HepG2 (cell line): ENCODE data around the gene NUDT13. TPM values are rescaled to one million over a fixed set of nuclear protein-coding genes. Genes with fewer than 3 reads are reported as not detected.
A peak's percentile ranks its signal among the peaks of the same experiment; 100 is the strongest.

Experiments
- ATAC-seq: fragments of 200-7000 bp; cut with Tn5 transposase; 3 replicates; pipeline ENCODE4 v1.9.1; 2020; ENCODE audit warnings: mild to moderate bottlenecking, moderate library complexity
- BruUV-seq: library from RNA; stranded (reverse); fragments of 400-500 nt; replicated peaks from 2 replicates; lab custom pipeline; 2021; lab: Mats Ljungman, UMichigan
- CTCF ChIA-PET: fragments of 300-600 bp; formaldehyde crosslinking; extraction: SDS; loops from one replicate; lab custom pipeline; 2021; ENCODE audit warnings: low total read pairs, inconsistent platforms, low intra/inter-chr PET ratio; lab: Yijun Ruan, JAX
- POLR2A ChIA-PET: fragments of 350-600 bp; sonication (Branson Sonifier 250); formaldehyde crosslinking; loops from one replicate; lab custom pipeline; 2020; ENCODE audit warnings: antibody characterized with exemption, inconsistent platforms; lab: Yijun Ruan, JAX
- DNase-seq: peaks from one replicate; pipeline ENCODE4 v3.0.0-alpha.2; 2015; ENCODE audit warnings: low spot score
- FAIRE-seq: peaks from 3 replicates; lab custom pipeline; 2011; peaks lifted over from hg19 to GRCh38; lab: Jason Lieb, UNC
- H2AFZ ChIP-seq: one replicate; pipeline ENCODE4 v1.6.1; 2011; ENCODE audit warnings: low read length, inconsistent platforms
- H3K27ac ChIP-seq: fragments of 300-600 bp; 3 replicates; pipeline ENCODE4 v1.8.0; 2011; ENCODE audit warnings: mixed run types, mild to moderate bottlenecking, mixed read lengths, low read length, inconsistent platforms; ENCODE audit not compliant: insufficient read depth; ENCODE audit errors: extremely low read length
- H3K27me3 ChIP-seq, 2 experiments: fragments of 200-600 bp in 1 of 2; 2 replicates in 1 of 2; 3 replicates in 1 of 2; pipeline versions ENCODE4 v1.6.0 to v1.8.0; 2011; ENCODE audit warnings: low read length in 2 of 2, mild to moderate bottlenecking in 2 of 2, moderate library complexity in 2 of 2, inconsistent platforms in 1 of 2; ENCODE audit not compliant: insufficient read depth in 2 of 2, control insufficient read depth in 1 of 2
- H3K36me3 ChIP-seq, 2 experiments: fragments of 200-600 bp in 1 of 2; replicated peaks in 1 of 2; 2 replicates in 1 of 2; 3 replicates in 1 of 2; pipeline versions ENCODE4 v1.5.1 to v1.8.0; 2011; ENCODE audit warnings: low read length in 2 of 2, inconsistent platforms in 1 of 2; ENCODE audit not compliant: insufficient read depth in 2 of 2, control insufficient read depth in 1 of 2
- H3K4me1 ChIP-seq: 2 replicates; pipeline ENCODE4 v1.5.1; 2012; ENCODE audit warnings: low read length, inconsistent platforms; ENCODE audit not compliant: insufficient read depth
- H3K4me2 ChIP-seq: 2 replicates; pipeline ENCODE4 v1.6.0; 2011; ENCODE audit warnings: low read depth, low read length, inconsistent platforms
- H3K4me3 ChIP-seq, 3 experiments: fragments of 200-600 bp in 1 of 3; sonication (generic), shearing (Covaris generic) in 1 of 3; replicated peaks in 1 of 3; 2 replicates each; pipeline ENCODE4 v1.5.1; 2011 to 2016; ENCODE audit warnings: low read length in 3 of 3, inconsistent platforms in 2 of 3, low read depth in 2 of 3, mild to moderate bottlenecking in 2 of 3, control low read depth in 1 of 3, mixed read lengths in 1 of 3; ENCODE audit not compliant: insufficient read depth in 1 of 3
- H3K79me2 ChIP-seq: one replicate; pipeline ENCODE4 v1.6.1; 2011; ENCODE audit warnings: low read length, inconsistent platforms; ENCODE audit not compliant: insufficient read depth
- H3K9ac ChIP-seq: 2 replicates; pipeline ENCODE4 v1.6.0; 2011; ENCODE audit warnings: mild to moderate bottlenecking, low read depth, low read length, inconsistent platforms; ENCODE audit not compliant: insufficient read depth
- H3K9me3 ChIP-seq: 2 replicates; pipeline ENCODE4 v1.5.1; 2012; ENCODE audit warnings: mild to moderate bottlenecking, low read length
- H4K20me1 ChIP-seq: 2 replicates; pipeline ENCODE4 v1.6.0; 2011; ENCODE audit warnings: inconsistent platforms, mild to moderate bottlenecking, low read length, moderate library complexity; ENCODE audit not compliant: insufficient read depth
- CTCF ChIP-seq: sonication (generic); formaldehyde crosslinking; IDR thresholded peaks from 2 replicates; pipeline ENCODE4 v1.5.0; 2020; ENCODE audit warnings: mild to moderate bottlenecking, missing genetic modification reagents, moderate library complexity
- NCOA1 ChIP-seq: sonication (generic); formaldehyde crosslinking; IDR thresholded peaks from 2 replicates; pipeline ENCODE4 v1.9.0; 2021; ENCODE audit warnings: missing genetic modification reagents
- REST ChIP-seq, 2 experiments: IDR thresholded peaks; 2 replicates each; pipeline ENCODE4 v1.6.1; 2011 to 2012; ENCODE audit warnings: low read length in 2 of 2, borderline replicate concordance in 1 of 2, low read depth in 1 of 2, mild to moderate bottlenecking in 1 of 2, moderate library complexity in 1 of 2
- SSRP1 ChIP-seq: IDR thresholded peaks from 2 replicates; pipeline ENCODE4 v1.6.1; 2016; ENCODE audit warnings: control low read depth
- TBL1XR1 ChIP-seq: fragments of 150-350 bp; IDR thresholded peaks from 2 replicates; pipeline ENCODE4 v1.6.1; 2014; ENCODE audit warnings: borderline replicate concordance, low read length; ENCODE audit not compliant: partially characterized antibody
- ZHX2 ChIP-seq, 2 experiments: sonication (generic) in 1 of 2; formaldehyde crosslinking in 1 of 2; IDR thresholded peaks; 2 replicates each; pipeline versions ENCODE4 v1.6.1 to v1.9.0; 2014 to 2022; ENCODE audit warnings: antibody characterized with exemption in 1 of 2, borderline replicate concordance in 1 of 2, inconsistent platforms in 1 of 2, low read depth in 1 of 2, missing genetic modification reagents in 1 of 2
- ZNF362 ChIP-seq: sonication (generic); formaldehyde crosslinking; IDR thresholded peaks from 2 replicates; pipeline ENCODE4 v1.4.0; 2020; ENCODE audit warnings: missing genetic modification reagents, mild to moderate bottlenecking, borderline replicate concordance
- WGBS: methylation state at CpG from one replicate; pipeline ENCODE4 v1.1.6; 2017; ENCODE audit warnings: low lambda C conversion rate; 5-methylcytosine and 5-hydroxymethylcytosine counted together
- in situ Hi-C: cut with HindIII; loops from 2 replicates; pipeline ENCODE4 v1.10.0; 2017; ENCODE audit warnings: low pct_unique_long_range_greater_than_20kb; ENCODE audit not compliant: extremely low pct_ligation_motif_present
- intact Hi-C: fragments of 100-400 bp; cut with micrococcal nuclease; formaldehyde crosslinking; loops from one replicate; pipeline ENCODE4 v1.10.0; 2022; ENCODE audit not compliant: unreplicated experiment
- polyA plus RNA-seq, 8 experiments: library from polyadenylated mRNA; depleted of rRNA in 3 of 8; stranded (reverse) in 7 of 8; unstranded in 1 of 8; fragments of >200 nt; fragmentation: Illumina TruSeq in 4 of 8; extraction: Trizol in 4 of 8; gene quantifications; 2 replicates each; pipeline versions ENCODE4 v1.2.1 to v1.2.3, GENCODE V29; 2011 to 2016; ENCODE audit warnings: low read depth in 4 of 8, missing spikeins in 1 of 8, mixed read lengths in 1 of 8; ENCODE audit not compliant: insufficient read depth in 1 of 8
- total RNA-seq, 5 experiments: library from RNA; depleted of rRNA; stranded (reverse); fragments of >200 nt; fragmentation: Illumina TruSeq; extraction: Trizol; gene quantifications; 2 replicates each; pipeline ENCODE4 v1.2.3, GENCODE V29; 2016; ENCODE audit warnings: low read depth in 1 of 5

Gene NUDT13
- total and polyA plus RNA-seq, 2 of the 13 experiments (the other 11 are each of a cell fraction or from before 2014, with no cell fraction given), result 4.2 to 6.5 TPM

GRCh38 chr10:73096041-73096448 is 14.2 kb upstream of the NUDT13 start:
- ATAC-seq (peak; percentile 68), FAIRE-seq (no peak), DNase-seq (no peak)
- no TSS peak for BruUV-seq
- Histone ChIP-seq H3K4me3 (peak overlapping the region; percentile 97 to 100 (median 99)), H3K4me2 (peak overlapping the region; percentile 78), H4K20me1 (peaks cover 35% of the 10 kb centered on the region), H3K27ac (peak overlapping the region; percentile 84), H3K36me3 (peaks cover 0 to 5% of the 10 kb centered on the region in 2 experiments; a peak in 1 of 5 replicates), H3K9me3 (no peaks in the 10 kb centered on the region), H2AFZ (no peak overlapping the region), H3K9ac (peak overlapping the region; percentile 94), H3K79me2 (peaks cover 54% of the 10 kb centered on the region), H3K4me1 (peaks cover 36% of the 10 kb centered on the region), H3K27me3 (no peaks in the 10 kb centered on the region; a peak in 1 of 5 replicates)
- WGBS, result 1% methylated on average over 27 of the region's 29 CpGs
- intact Hi-C loops (loop anchor here (1.0 to 2.0 kb wide), 2 partner anchors 63 to 73 kb away; partner anchors contain the start of genes ECD and FAM149B1), in situ Hi-C loops (no loop called here)
- CTCF ChIA-PET, result interaction anchor here (2.3 kb wide), 1 partner anchor 63 kb away, joined by 15 read pairs; no protein-coding TSS in a partner anchor
- POLR2A ChIA-PET, result interaction anchor here (0.7 to 6.7 kb wide), 10 partner anchors 13 to 151 kb away, joined by 3 to 72 read pairs (median 7); partner anchors contain the start of genes DNAJC9, ECD, FAM149B1 and NUDT13
- no peak for TF ChIP-seq SSRP1 (CRISPR knock-in tag)
- no peak for TF ChIP-seq TBL1XR1
- peak in 1 of 2 experiments; percentile 44; a peak in 2 of 4 replicates for TF ChIP-seq REST (IDR thresholded peaks at IDR 0.05; ENCODE audit: borderline replicate concordance in 1 of 2, low read depth in 1 of 2, low read length in 2 of 2)
- TF ChIP-seq ZHX2 (IDR thresholded peaks at IDR 0.05; ENCODE audit: low read depth), result 0 out of 2 replicates have a peak, but pooled peaks have one; percentile 4
- TF ChIP-seq ZHX2 (CRISPR knock-in tag; IDR thresholded peaks at IDR 0.05; ENCODE audit: borderline replicate concordance), result no peak
- TF ChIP-seq NCOA1 (CRISPR knock-in tag), result peak; percentile 17; the same call in 1 of the 2 replicates
- TF ChIP-seq CTCF (CRISPR knock-in tag), result no peak
- TF ChIP-seq ZNF362 (CRISPR knock-in tag), result no peak
